Right lobe of liver (tissue), 4 donors: ENCODE data around the gene TSPO.

ENCODE experiments used
- POLR2A ChIP-seq: fragments of 450-650 bp; IDR thresholded peaks from one replicate; pipeline ENCODE4 v1.6.1; 2017; ENCODE audit warnings: antibody characterized with exemption, mild to moderate bottlenecking
- TF ChIP-seq, protein P1 (sequence below), 4 donors: fragments of 200-600 bp in 3 of 4; fragments of 450-650 bp in 1 of 4; IDR thresholded peaks; one replicate each; pipeline versions ENCODE4 v1.5.1 to v1.8.0; 2016 to 2022; ENCODE audit warnings: antibody characterized with exemption in 4 of 4, mild to moderate bottlenecking in 2 of 4
- donor health status: DM: no; HTN: no; CAD: no.
- donor health status: DM: no; HTN: no; CAD: no.
- donor health status: DM: no; HTN: yes; CAD: no.

DNA sequence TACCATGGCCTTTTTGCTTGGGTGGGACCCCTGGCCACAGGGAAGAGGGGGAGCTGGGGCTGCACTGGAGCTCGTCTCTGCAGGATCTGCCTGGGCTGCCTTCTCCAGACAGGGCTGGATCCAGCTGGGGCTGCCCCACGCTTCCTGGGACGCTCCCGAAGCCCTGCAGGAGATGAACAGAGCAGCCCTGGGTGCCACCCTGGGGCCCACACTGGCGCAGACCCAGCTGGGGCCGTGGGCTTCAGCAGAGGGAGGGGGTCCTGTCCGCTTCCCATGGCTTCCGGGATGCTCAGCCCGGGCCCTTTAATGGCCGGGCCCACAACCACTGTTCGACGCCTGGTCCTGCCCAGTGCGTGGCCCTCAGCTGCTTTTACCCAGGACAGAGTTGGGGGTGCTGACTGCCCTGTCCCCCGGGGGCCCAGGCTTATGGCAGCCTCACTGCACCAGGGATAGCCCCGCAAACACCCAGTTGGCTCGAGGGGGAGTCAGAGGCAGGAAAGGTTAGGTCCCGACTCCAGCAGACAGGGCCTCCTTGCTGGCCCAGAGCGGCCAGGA, 12.0 kb downstream of the TSPO start:
- no peak for TF ChIP-seq POLR2A
- TF ChIP-seq, protein P1, sequence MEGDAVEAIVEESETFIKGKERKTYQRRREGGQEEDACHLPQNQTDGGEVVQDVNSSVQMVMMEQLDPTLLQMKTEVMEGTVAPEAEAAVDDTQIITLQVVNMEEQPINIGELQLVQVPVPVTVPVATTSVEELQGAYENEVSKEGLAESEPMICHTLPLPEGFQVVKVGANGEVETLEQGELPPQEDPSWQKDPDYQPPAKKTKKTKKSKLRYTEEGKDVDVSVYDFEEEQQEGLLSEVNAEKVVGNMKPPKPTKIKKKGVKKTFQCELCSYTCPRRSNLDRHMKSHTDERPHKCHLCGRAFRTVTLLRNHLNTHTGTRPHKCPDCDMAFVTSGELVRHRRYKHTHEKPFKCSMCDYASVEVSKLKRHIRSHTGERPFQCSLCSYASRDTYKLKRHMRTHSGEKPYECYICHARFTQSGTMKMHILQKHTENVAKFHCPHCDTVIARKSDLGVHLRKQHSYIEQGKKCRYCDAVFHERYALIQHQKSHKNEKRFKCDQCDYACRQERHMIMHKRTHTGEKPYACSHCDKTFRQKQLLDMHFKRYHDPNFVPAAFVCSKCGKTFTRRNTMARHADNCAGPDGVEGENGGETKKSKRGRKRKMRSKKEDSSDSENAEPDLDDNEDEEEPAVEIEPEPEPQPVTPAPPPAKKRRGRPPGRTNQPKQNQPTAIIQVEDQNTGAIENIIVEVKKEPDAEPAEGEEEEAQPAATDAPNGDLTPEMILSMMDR (IDR thresholded peaks at IDR 0.05), result no peak
